Central memory CD4-positive, alpha-beta T cell (primary cell): ENCODE results near the gene BIN2.

ENCODE experiments used
- DNase-seq: peaks from one replicate; pipeline ENCODE4 v3.0.0; 2022

BIN2 gene

DNA sequence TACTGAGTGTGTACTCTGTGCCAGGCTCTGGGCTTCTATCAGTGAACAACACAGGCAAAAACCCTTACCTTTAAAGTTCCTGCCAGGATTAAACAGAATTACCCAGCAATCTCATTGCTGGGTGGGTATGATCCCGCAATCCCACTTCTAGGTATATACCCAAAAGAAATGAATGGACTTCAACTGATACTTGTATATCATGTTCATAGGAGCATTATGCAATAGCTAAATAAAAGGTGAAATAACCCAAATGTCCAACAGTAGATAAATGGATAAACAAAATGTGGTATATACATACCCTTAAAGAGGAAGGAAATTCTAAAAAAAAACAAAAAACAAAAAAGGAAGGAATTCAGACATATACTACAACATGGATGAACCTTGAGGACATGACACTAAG, 70.7 kb downstream of the BIN2 start:
- DNase-seq = no peak

GRCh38 chr12:51247523-51248206, 76.3 kb downstream of the BIN2 start:
- DNase-seq = no peak

GRCh38 chr12:51246254-51246853, 77.6 kb downstream of the BIN2 start:
- DNase-seq = peak; percentile 39

- DNase-seq = no peak
Measured at GRCh38 chr12:51245476-51246253, 78.3 kb downstream of the BIN2 start.

DNA sequence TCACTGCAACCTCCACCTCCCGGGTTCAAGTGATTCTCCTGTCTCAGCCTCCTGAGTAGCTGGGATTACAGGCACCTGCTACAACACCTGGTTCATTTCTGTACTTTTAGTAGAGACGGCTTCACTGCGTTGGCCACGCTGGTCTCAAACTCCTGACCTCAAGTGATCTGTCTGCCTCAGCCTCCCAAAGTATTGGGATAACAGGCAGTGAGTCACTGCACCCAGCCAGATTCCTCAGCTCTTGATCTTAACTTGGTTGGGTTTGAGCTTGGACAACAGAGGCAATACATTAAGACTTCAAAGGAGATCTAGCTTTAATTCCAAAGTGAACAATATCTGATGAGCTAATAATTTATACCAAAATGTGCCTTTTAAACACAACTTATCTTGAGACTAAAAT, 79.7 kb downstream of the BIN2 start:
- DNase-seq = no peak

GRCh38 chr12:51242876-51243275, 81.1 kb downstream of the BIN2 start:
- DNase-seq = no peak

- DNase-seq = no peak
Measured at GRCh38 chr12:51242120-51242519, 81.9 kb downstream of the BIN2 start.

DNA sequence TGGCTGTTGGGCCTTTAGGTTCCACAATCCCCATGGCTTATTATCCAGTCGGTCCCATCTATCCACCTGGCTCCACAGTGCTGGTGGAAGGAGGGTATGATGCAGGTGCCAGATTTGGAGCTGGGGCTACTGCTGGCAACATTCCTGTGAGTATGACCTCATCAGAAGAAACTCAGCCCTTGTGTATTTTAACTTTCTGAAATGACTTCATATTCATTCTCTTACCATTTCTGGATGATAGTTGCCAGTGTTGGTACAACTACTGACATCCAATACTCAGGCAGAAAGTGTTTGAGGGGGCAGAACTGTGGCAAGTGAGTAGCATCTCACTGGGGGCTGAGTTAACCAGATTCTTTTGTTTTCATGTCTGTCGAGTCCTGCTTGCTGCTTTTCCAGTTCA, 83.0 kb downstream of the BIN2 start:
- no peak for DNase-seq

- DNase-seq = peak; percentile 91
Measured at GRCh38 chr12:51238510-51239334, 85.3 kb downstream of the BIN2 start, which contains the start of gene DAZAP2. Gene DAZAP2 (plus strand): TSS chr12:51238826. CDS start chr12:51238908, 82 bp downstream.

DNA sequence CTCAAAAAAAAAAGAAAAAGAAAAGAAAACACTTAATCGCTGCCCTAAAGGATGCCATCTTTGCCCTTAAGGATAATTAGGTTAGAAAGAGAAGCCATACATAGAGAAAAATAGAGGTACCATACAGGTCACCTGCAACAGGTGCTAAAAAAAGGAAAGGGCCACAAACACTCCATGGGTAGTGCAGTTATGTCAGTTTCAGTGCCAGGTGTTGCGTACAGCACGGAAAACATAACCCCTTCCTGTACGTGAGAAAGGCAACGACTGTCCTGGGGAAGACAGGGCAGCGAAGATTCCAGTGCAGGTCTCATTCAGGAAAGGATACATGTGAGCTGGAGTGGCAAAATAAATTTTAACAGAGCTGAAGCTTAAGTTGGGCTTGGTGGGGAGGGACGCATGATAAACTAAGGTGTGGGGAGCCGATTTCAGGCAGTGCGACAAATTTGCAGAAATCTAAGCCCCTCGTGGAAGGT, 85.9 kb downstream of the BIN2 start:
- DNase-seq = no peak

GRCh38 chr12:51234530-51234929, 89.4 kb downstream of the BIN2 start:
- no peak for DNase-seq

DNA sequence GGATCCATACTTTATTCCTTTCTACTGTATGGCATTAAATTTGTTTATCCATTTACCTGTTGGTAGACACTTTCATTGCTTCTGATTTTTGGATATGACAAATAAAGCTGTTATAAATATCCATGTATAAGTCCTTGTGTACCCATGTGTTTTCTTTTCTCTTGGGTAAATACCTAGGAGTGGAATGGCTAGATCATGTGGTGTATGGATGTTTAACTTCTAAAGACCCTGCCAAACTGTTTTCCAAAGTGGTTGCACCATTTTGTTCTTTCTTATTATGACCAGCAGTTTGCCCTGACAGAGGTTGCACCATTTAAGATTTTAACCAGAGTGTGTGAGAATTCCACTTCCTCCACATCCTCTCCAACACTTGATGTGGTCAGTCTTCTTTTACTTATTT, 91.3 kb downstream of the BIN2 start:
- DNase-seq = no peak
